ENCODE measurements around the gene ACSF3.

Gene ACSF3

DNA sequence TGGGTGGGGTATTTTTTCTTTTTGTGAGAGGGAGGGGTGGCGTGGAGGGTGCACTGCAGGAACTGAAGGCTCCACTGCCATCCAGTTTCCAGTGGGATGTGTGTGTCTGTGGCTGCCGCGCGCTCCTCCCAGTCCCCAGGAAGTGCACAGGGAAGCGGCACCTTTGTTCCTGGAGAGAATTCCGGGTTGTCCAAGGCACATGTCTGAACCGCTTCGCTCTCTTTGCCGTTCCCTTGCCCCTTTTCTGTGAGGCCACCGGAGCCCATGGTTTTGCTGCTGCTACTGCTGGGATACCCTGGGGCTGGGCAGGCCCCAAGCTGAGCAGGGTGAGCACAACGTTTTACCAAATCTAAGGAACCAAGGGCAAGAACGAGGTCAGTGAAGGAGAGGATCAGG is 19.5 kb downstream of the ACSF3 start:
- no peak for DNase-seq

DNA sequence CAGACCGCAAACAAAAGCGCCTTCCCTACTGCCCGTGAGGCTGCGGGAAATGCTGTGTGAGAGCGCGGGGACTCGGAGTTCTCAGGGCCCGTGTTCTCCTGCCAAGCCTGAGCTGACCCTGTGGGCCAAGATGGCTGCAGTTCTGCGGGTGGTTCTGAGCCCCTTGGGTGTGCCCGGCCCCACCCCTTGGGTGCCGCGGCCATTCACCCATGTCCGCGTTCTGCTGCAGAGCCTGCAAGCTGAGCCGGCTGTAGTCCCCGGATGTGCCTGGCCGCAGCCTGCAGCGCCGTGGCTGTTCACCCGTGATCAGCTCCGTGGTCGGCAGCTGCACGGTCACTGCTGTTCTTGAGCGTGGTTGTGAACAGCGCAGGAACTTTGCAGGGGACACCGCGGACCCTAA is 20.0 kb downstream of the ACSF3 start:
- DNase-seq: no peak

DNA sequence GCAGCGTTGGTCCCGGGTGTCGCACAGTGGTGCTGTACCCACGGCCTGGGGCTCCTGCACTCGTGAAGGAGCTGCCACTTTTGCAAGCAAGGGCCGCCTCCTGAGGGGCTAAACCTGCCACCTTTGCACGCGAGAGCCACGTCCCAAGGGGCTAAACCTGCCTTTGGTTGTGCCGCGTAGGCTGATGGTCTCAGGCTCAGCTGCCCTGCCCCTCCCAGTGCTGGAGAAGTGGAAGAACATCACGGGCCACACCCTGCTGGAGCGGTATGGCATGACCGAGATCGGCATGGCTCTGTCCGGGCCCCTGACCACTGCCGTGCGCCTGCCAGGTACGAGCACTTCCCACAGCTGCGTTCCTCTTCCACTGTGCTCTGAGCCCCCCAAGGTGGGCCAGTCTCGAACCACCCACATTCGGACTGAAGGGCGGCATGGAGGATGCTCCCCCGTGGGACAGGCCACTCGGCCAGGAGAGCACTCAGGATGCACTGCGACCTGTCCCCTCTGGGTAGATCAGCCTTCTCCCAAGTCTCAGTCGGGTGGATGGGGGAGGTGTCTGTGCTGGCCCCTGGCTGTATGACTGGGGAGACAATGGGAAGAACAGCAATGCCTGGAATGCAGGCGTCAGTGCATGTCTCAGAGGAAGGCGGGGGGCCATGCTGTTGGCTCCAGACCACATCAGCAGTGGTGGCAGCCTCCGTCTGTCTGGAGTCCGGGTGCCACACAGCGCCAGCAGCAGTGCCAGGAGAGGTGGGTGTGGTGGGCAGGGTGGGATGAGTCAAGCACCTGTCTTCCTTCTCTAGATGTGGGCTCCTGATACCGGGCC is 20.7 kb downstream of the ACSF3 start:
- DNase-seq: peak; percentile 64

DNA sequence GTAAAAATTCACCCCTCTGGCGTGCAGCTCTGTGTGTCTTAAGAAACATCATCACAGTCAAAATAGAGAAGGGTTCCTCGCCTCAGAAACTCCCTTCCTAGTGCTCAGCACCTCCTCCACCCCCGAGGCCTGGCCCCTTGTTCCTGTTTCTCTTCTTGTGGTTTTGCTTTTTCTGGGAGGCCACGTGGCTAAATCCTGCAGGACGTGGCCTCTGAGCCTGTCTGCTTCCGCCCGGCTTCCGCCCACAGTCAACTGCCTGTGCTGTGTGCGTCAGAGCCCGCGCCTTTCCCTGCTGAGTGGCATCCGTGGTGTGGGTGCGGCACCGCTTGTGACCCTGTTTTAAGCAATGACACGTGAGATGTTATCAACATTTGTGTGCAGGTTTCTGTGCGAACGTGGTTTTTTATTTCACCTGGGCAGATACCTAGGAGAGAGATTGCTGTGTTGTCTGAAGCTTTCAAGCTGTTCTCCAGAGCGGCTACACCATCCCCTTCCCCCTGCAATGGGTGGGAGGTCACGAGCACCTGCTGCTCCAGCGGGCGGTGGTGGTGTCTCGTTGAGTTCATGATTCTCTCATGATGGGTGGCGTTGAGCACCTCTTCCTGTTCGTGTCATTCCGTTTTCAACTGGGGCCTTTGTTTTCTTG is 21.7 kb downstream of the ACSF3 start:
- DNase-seq: peak; percentile 95

DNA sequence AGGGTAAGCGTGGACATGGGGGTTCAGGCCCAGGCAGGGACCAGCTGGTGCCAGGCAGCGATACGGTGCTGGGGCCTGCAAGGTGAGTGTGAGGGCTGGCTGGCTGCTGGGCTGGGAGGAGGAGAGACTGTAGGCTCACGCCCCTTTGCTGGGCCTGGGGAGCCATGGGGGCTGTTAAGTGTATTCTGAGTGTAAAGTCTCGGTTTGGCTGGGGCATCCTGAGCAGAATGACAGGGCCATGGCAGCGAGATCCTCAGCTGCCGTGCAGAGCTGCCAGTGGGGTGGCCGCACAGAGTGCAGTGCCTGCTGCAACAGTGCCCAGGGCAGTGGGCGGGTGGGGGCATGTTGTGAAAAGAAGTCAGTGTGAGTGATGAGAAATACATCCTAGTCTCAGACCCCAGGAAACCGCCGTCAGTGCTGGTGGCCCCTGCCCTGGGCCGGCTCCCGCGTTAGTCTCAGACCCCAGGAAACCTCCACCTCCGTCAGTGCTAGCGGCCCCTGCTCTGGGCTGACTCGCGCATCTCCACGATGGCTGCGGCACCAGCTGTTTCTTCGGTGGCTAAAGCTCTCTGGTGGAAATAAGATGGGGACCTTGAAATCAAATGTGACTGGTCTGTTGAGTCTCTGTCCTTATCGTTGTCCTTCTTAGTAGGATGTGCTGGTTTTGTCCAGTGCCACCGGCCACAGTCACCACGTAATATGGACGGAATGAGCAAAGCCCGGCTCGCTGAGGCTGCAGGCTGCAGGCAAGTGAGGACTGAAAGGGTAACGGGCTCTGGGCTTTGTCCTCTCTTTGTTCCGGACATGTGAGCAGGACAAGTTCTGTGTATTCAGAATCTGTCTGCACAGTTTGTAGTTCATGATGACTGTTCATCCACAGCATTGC is 22.9 kb downstream of the ACSF3 start:
- no peak for DNase-seq

DNA sequence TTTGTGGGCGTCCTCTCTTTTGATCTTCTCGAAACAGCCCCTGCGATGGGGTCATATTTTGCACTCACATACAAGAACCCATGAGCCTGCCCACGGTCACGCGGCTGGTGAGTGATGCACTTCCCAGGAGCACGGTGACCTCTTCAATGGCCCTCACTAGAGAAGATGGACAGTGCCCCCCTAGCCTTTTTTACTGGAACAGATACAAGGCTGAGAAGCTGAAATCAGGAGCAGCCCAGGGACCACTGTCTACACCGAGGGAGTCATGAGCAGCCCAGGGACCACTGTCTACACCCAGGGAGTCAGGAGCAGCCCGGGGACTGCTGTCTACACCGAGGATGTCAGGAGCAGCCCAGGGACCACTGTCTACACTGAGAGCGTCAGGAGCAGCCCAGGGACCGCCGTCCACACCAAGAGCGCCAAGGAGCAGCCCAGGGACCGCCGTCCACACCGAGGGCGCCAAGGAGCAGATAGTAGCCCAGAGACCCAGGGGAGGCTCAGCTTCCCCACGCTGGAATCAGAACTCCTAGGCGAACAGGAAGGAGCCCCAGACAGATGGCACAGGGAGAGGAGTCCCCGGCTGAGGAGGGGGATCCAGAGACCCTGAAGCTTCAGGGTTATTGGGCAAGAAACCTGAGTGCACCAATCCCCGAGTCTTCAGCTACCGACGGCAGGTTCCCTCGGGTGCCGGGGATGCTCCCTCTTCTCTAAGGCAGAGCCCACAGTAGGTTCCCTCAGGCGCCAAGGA is 23.7 kb downstream of the ACSF3 start:
- DNase-seq: no peak

DNA sequence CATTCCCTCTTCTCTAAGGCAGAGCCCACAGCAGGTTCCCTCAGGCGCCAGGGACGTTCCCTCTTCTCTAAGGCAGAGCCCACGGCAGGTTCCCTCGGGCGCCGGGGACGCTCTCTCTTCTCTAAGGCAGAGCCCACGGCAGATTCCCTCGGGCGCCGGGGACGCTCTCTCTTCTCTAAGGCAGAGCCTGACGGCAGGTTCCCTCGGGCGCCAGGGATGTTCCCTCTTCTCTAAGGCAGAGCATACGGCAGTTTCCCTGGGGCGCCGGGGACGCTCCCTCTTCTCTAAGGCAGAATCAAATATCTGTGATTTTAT is 24.3 kb downstream of the ACSF3 start:
- no peak for DNase-seq

DNA sequence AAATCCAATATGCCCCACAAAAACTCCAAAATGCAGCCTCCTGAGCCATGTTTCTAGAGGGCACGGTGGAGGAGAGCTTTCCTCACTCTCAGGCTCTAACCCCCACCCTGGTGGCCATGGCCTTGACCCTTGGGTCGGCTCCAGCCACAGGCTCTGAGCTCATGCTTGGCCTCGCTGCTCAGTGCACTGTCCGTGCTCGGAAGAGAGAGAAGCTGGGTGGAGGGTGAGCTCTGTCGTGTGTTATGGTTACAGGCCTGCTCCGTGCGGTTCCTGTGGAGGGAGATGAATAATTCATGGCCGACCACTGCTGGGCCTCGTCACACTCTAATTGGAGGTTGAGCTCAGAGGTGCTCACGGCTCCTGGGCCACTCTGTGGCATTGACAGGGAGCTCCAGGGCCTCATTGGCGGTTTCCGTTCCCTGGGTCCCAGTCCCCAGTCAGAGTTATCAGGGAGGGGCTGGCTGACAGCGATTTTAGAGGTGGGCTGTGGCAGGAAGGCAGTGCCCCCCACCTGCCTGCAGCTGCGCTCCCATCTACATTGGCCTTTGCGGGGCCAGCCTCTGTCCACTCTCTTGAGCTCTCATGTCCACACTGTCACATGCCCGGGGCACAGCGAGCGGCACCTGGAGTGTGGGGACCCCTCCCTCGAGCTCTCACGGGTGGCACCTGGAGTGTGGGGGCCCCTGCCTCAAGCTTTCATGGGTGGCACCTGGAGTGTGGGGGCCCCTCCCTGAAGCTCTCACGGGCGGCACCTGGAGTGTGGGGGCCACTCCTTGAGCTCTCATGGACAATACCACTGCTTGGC is 24.9 kb downstream of the ACSF3 start:
- DNase-seq: no peak

DNA sequence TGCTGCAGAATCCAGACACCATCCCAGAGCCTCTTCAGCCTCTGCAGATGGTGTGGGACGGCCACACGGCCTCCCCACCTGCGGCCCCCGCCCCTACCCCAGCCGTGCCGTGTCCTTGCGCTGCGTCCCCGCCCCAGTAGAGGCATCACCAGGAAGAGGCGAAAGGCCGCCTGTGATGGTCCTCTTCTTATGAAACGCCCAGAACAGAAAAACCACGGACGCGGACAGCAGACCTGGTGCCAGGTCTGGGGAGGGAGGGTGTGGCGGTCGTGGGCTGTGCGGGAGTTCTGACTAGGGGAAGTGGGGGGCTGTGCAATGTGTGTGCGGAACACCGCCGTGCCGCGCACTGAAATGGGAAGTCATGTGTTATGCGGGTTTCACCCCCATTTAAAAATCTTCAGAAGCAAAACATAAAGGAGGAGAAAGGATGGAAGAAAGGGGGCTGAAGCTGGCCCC is 25.5 kb downstream of the ACSF3 start:
- no peak for DNase-seq

DNA sequence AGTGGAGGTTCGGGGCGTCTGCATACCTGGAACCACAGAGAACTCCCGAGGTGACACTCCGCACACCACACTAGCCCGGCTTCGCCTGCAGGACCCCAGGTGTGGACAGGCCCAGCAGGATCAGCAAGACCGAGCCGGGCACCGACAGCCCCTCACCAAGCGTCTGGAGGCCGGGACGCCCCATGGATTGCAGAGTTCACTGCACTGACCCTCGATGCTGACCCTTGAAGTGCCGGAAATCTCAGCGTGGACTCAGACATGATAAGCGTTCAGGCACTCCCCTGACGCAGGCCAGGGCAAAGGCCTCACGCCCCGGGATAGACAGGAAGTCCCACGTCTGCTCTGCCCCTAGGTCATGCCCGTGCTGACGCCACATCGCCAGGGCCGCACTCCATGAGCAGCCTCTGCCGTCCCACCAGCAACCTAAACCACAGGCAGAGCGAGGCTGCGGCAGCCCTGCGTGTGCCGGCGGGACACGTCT is 26.0 kb downstream of the ACSF3 start:
- no peak for DNase-seq

DNA sequence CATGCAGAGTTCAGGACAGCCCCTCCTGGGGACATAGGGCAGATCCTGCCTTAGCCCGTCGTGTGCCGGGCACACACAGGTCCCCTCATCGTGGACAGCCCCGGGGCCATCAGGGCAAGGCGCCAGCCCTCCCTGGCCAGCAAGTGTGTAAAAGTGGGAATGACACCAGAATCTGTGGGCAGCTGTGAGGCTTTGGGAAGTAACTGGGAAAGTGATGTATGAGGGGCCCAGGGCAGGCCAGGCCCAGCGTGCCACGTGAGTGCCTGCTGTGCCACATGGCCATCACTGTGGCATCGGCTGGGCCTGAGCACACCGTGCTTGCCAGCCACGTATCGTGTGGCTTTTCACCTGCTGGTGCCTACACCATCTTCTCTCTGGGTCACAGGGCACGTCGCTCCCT is 26.6 kb downstream of the ACSF3 start:
- DNase-seq: no peak

DNA sequence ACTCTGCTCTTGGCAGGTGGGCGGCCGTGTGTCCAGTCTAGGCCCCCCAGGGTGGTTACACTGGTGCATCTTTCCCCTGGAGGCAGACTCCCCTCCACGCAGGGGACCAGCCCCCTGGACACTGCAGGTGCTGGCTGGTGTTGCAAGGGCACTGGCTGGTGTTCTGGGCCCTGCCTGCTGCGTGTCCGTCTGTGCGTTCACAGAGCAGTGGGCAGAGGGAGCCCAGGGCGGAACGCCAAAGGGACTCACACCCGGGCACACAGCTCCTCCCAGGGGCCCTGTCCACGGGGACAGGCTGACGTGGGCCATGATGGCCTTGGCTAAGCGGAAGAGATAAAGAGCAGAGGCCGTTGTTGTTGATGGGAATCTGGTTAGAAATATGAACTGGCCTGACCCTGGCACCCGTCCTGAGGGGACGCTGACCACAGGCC is 27.3 kb downstream of the ACSF3 start:
- no peak for DNase-seq

DNA sequence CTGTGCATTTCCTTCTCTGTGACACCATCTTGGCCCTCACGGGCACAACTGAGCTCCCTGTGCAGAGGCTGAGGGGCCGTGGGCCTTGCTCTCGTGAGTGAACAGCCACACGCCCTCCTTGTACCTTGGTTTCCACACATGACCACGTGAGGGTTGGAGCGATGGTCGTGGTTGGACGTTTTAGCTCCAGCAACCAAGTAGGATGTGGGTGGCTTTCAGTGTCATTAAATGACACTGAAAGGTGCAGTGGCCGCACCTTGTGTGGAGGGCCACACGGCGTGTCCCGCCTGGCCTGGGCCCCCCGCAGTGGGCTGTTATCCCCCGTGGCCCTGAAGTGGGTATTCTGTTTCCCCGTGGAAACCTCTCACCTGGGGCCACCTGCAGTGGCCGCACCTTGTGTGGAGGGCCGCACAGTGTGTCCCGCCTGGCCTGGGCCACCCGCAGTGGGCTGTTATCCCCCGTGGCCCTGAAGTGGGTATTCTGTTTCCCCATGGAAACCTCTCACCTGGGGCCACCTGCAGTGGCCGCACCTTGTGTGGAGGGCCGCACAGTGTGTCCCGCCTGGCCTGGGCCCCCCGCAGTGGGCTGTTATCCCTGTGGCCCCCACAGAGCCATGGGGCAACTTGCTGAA is 28.2 kb downstream of the ACSF3 start:
- DNase-seq: no peak

DNA sequence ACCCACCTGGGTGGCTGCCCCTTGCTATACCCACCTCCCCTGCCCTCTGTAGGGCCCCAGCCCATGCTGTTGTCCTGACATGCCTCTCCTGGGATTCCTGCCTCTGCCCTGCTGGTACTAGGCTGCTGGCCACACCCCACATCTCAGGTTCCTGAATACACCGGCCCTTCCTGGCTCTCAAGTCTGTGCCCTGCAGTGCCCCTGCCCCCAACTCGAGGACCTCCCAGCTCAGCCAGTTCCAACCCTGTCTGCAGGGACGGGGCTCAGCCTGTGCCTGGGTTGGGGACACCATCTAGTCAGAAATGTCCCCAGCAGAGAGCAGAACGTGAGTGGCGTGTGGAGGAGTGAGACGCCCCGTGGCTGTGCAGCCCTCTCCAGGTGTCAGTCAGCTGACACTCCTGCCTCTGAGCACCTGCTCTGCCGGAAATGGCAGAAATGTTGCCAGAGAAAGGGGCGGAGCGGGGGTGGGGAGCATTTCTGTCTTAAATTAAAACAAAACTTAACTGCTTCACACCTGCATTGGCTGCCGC is 28.7 kb downstream of the ACSF3 start:
- peak; percentile 90 for DNase-seq

DNA sequence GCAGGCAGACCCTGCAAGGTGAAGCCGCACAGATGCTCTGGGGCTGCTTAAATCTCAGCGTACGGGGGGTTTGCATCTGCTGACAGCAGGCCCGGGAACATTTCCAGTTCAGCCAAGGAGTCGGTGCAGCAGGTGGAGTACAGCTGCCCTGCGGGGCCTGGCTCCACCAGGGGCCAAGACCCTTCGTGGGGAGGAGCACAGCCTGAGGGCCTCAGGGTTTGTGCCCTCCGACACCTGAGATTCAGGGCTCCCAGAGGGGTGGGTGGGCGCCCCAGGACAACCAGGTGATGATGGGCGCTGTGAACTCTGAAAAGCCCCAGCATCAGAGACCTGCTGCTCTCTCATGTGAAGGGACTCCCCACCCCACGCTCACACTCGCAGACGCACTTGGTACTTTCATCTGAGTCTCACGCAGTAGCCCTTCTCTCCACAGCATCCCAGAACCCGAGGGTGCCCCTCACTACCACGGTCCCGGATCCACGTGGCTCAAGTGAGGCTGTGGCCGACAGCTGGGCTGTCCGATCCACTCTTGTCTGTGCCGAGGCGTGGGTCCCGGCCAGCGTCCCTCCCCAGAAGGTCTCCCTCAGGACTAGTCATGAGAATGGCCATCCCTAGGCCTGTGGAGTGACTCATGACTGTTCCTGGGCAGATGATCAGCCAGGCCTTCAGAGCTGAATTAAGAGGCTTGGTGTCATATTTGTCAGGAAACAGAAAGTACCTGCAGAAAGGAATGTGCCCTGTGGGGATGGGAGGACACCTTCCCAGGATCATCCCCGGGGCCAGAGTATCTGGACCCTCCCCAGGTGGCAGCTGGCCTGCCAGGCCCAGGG is 29.6 kb downstream of the ACSF3 start:
- DNase-seq: no peak

DNA sequence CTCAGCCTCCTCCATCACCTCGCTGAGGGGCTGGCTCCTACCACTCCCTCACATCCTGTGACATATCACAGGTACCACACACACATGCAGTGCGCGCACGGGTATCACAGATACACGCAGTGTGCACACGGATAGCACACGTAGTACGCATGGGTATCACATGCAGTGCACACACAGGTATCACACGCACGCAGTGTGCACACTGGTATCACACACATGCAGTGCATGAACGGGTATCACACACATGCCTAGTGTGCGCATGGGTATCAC is 30.1 kb downstream of the ACSF3 start:
- DNase-seq: no peak

DNA sequence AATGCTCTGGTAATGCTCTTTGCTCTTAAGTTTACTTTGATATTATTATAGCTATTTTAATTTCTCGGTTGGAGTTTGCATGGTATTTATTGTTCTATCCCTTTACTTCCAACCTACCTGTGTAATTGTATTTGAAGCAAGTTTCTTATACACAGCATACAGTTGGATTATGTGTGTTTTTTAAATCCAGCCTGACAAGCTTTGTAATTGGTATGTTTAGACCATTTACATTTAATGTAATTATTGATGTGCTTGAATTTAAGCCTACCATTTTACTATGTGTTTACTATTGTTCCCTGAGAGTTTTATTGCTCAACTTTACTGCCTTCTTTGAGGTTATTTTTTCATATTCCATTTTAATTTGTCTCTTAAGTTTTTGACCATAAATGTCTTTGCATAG is 35.7 kb downstream of the ACSF3 start:
- DNase-seq: no peak

DNA sequence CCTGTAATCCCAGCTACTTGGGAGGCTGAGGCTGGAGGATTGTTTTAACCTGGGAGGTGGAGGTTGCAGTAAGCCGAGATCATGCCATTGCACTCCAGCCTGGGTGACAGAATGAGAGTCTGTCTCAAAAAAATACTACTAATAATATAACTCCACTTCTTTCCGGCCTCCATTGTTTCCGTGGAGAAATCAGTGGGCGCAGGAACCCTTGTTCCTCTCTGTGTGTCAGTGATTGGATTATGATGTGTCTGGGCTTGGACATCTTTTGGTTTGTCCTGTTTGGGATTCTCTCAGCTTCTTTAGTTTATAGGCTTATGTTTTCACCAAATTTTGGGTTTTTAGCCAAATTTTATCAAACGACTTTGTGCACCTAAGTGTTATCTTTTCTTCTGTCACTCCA is 36.8 kb downstream of the ACSF3 start:
- no peak for DNase-seq

DNA sequence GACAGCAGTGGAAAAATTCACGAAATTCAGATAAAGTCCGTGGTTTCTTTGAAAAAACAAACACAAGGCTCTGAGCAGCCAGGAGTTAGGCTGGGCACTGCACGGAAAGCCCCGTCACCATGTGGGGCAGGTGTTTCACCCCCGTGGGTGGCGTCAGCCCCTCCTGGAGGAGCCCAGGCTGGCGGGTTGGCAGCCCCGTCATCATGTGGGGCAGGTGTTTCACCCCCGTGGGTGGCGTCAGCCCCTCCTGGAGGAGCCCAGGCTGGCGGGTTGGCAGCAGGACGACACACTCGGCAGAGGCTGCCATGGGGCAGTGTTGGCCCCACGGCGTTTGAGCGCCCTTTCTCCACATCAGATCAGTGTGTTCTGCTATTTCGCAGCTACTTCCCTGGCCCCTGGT is 38.1 kb downstream of the ACSF3 start:
- no peak for DNase-seq

DNA sequence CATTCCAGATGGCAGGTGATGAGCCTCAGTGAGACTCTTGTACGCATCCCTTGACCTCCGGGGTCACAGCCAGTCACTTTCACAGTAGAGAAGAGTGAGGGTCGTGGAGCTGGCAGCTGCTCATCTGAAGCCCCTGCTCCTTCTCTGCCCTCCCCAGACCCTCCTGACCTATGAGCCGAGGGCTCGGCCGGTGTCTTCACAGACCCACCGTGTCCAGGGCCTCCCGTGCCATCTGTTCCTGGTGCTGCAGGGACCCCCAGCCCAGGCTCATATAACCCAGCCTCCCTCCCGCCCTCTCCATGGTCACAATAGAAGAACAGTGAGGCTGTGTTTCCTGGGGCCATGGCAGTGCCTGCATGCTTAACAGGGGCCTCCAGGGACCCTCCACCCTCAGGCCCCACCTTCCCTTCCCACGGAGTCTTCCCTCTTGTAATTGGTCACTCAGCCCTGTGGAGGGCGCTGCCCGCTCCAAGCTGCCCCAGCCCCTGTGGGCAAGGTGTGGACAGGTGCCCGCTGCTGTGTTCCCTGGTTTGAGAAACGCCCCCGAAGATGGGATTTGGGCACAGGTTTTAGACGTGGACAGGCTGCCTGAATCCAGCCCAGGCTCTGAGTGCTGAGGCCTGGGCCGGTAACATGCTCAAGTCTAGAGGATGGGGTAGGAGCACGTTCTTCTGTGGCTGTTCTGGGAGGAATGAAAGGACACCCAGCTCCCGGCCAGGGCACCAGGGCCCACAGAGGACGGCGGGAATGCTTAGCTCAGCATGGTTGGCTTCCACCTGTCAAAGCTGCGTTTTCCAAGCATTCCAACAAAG is 38.7 kb downstream of the ACSF3 start:
- DNase-seq: no peak

Measured in CD4-positive, alpha-beta T cell treated with Interleukin-6 for 4 hours (primary cell).